Esophagus mucosa (tissue), 1 donor: ENCODE results near the gene CELF4. TPM values are rescaled to one million over a fixed set of nuclear protein-coding genes. Genes with fewer than 3 reads are reported as not detected.
A peak's percentile ranks its signal among the peaks of the same experiment; 100 is the strongest.

Experiments
- ATAC-seq: fragments of 200-7000 bp; cut with Tn5 transposase; one replicate; pipeline ENCODE4 v1.9.1; 2020
- total RNA-seq: library from RNA; stranded (reverse); gene quantifications from one replicate; pipeline ENCODE4 v1.2.4, GENCODE V29; 2023
- donor health status: DM: yes; HTN: yes; CAD: no.

Gene CELF4
- total RNA-seq, 1 donor from 2014 or later = not detected

DNA sequence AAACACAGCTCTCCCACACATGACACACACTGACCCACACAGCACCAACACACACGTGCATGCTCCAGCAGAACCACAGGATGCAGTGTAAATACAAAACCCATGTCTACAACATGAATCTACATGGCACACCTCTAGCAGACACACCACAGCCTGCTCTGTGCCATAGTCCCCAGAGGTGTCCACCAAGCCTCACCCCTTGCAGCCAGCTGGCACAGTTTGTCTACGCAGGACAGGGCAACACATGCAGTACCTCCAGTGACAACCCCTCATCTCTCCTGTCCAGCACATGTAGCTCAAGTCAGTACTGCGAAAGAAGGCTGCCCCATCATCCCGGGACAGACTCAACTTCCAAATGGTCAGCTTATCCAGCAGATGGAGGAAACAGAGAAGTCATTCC is 18.9 kb downstream of the CELF4 start:
- no peak for ATAC-seq

DNA sequence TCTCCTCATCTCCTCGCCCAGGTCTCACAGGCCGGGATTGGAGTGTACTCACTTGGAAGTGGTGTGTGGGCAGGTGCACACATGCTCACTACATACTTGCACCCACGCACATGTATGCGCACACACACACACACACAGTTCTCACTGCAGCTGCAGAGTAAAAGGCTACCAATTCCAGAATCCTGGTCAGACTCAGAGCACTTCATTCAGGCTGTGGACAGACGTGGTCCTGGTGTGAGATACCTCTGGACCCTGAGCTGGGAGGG is 19.4 kb downstream of the CELF4 start:
- ATAC-seq = no peak

DNA sequence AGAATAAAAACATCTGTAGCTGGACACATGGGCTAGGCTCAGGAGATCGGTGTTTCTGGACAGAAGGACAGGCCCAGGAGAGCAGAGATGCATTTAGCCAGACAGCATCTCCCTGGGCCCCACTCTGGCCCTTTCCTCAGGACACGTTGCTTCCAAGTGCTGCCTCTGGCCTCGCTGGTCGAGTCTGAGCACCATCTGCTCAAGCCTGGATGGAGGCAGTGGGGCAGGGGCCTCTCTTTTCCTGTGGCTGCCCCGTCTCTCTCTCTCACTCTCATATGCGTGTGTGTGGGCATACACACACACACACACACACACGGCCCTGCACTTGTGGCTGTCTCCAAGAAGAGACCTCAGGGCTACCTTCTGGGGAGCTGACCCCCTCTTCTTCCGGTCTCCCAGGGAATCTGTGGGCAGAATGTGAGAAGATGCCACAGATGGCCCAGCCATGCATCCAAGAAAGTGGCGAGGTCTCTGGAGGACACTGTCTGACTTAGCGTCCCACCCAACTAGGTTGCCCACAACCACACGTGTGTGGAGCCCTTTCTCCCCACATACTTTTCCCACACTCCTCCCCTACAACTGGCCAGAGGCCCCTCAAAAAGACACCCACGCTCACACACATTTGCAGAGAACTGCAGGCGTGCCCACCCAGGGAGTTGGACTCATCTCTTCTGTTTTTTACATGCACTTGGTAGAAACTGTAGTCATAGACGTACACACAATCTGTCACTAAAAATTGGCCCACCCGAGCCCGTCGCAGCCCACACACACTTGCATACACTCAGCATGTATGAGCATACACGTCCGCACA is 19.9 kb downstream of the CELF4 start:
- ATAC-seq = no peak

DNA sequence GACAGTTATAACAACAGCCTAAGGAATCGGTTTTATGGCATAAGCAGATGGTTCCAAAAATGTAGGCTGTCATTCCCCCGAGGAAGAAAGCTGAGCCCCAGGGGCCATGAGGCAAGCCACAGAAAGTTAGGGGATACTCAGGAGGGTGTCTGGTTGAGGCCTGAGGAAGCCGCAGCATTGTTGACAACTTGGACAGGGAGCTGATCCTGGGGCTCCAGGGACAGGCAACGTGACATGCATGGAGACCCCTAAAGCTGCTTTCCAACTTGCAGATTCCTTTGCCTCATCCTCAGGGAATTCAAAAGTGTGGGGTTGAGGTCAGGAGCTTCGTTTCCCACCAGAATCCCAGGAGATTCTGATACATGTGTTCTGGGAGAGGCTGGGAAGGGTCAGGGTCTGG is 20.9 kb downstream of the CELF4 start:
- no peak for ATAC-seq

DNA sequence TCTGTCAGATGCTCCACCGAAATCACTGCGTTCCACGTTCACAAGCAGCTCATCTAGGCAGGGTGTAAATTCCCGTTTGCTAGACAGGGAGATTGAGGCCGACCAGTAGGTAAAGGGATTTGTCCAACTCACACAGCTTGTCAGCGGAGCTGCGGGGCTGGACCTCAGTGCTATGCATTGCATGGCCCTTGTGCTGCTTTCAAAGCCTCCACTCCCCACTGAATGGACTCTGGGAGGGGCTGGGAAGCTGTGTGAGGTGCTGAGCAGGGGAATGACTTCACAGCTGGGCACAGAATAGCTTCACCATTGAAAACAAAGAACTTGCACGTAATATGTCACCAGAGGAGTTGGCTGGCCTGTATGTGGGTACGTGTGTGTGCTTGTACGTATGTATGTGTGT is 21.4 kb downstream of the CELF4 start:
- no peak for ATAC-seq

DNA sequence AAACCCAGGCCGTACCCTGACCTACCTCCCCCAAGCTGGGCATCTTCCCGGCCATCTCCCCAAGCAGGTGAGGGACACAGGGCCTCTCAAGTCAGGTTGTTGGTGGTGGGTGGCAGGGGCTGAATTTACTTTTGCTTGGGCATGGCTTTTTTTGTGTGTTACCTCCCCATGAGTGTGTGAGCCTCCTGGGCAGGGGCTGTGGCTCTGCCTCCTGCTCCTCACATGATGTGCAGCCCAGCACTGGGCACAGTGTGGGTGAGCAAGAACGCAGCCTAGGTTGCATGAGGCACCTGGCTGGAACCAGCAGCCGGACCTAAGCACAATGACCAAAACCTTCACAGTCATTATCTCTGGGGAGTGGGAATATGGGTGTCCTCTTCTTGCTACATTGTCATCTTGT is 22.3 kb downstream of the CELF4 start:
- ATAC-seq = no peak

DNA sequence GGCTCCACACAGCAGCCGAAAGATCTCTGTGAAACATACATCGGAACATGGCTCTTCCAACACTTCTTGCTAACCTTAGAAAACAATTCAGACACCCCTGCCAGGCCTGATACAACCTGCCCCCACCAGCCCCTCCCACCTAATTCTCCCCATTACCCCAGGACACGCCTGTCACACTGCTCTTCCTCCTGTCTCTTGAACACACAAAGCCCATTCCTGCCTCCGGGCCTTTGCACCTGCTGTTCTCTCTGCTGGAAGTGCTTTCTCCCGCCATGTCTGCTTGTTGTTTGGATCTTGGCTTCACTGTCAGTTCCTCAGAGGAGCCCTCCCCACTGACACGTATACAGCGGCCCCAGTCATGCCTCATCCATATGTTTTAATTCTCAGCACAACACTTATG is 24.1 kb downstream of the CELF4 start:
- no peak for ATAC-seq

DNA sequence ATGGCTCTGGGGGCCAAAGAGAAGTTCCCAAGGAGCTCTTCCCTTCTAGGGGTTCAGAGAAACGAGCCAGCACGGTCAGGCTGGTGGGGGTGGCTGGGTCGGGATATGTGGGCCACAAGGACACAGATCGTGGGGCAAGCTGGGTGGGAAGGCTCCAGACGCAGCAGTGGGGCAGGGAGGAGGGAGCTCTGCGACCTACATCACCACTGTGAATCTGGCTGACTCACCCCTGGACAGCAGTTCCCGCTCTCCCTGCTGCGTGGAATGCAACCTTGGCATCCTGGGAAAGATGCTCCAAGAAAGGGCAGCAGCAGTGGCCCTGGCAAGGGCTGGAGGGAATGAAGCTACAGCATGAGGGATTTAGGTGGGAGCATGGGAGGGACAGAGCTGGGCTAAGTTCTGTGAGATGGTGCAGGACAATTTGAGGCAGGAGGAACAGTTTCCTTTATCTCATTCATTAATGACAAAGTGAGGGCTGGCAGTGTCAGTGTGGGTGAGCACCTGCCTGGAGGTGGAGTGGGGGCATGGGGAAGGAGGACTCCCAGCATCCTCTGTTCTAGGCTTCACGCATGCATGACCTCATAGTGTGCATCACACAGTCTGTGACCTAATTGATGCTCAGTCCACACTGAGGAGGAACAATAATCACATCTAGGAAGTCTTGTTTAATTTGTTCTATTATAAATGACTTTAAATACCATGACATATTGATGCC is 25.0 kb downstream of the CELF4 start:
- ATAC-seq = no peak

DNA sequence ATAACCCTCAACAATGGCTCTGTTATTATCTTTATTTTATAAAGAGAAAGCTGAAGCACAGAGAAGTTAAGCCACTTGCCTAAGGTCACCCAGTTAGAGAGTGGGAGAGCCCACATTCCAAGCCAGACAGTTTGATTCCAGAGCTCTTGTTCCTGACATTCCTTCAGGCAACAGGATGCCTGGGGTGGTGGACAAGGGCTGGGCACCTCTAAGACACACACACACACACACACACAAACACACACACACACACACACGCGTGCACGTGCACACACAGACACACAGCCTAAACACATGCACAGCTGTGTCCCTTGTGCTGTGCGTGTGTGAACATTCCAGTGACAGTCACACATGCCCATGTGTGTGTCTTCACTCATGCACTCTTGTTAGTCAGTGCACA is 26.4 kb downstream of the CELF4 start:
- no peak for ATAC-seq

DNA sequence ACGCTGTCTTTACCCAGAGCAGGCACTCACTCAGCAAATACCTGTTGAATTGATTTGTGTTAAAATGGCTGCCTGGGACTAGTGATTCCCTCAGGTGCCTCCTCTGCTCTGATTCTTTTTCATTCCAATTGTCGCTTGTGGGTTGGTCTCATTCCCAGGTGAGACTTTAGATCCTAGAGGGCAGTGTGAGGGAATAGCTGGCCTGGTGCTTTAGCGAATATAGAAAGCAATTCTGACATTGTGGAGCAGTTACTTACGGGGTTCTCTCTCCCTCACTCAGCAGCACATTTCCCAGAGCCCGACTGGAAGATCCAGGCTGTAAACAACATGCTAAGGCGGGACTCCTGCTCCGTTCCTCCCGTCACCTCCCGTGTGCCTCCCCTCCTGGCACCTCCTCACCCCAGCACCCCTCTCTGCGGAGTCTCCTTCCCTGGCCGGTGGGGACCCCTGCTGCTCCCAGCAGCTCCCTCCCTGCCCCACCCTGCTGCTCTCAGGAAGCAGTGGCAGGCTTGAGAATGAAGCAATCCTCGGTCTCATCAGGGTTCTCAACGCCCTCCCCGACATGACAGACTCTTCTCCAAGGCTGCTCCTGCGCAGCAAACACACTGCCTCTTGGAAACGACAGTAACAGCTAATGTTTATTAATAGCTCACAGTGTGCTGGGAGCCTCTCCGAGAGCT is 26.9 kb downstream of the CELF4 start:
- no peak for ATAC-seq

DNA sequence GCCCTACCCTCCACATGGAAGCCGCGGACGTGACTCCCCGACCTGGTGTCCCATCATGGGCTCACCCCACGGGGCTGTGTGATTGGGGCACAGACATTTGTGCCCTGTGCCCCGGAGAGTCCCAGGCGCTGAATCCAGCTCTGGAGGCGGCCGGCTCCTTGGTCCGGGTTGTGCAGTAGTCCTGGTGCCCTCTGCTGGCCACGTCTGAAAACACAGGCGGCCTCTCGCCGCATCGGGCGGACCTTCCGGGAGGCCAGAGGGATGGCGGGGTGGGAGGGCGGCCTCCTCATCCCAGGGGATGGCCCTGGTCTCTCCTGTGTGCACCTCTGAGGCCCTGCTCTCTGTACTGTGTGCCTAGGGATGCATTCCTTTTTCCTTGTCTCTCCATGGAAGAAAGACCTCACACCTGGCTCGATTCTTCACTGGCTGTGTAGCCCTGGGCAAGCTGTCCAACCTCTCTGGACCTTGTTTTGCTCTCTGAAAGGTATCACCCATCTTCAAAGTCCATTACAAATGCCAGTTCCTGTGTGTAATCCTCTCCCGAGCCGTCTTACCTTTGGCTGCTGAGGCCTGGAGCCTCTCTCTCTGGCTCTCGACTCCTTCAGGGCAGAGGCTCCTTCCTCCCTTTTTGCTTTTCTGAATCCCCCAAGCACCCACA is 27.6 kb downstream of the CELF4 start:
- peak; percentile 79 for ATAC-seq

DNA sequence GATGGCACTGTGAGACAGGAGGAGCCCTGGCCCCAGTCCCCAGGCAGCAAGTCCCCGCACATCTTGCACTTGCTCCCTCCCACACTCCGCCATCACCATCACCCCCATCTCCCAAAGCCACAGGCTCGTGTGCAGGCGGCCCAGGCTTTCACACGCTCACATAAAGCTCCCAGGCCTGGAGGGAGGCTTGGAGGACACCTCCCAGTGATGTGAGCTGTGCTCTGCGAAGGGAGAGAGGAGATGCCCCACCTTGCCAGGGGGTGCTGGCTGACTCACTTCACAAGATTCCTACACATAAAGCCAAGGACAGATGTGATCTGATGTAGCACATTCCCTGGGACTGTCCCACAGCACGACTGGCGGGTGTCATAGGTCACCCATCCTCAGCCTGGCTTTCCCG is 28.9 kb downstream of the CELF4 start:
- no peak for ATAC-seq

DNA sequence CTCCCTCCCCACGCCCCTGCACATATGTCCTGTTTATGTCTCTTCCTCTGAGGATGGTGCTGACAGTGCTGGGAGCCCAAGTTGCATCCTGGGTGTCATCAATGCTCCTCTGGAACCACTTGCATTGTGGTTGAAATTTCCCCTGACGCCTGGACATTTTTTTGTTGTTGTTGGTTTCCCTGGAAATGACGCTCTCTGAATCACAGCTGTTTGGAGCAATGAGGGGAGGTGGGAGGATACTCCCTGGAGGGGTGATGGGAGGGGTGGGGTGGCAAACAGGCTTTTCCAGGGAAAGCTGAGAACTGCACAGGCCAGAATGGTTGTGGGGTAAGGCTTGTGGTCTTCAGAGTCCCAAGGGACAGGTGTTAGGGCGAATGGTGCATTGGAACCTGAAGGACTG is 29.6 kb downstream of the CELF4 start:
- ATAC-seq = no peak

DNA sequence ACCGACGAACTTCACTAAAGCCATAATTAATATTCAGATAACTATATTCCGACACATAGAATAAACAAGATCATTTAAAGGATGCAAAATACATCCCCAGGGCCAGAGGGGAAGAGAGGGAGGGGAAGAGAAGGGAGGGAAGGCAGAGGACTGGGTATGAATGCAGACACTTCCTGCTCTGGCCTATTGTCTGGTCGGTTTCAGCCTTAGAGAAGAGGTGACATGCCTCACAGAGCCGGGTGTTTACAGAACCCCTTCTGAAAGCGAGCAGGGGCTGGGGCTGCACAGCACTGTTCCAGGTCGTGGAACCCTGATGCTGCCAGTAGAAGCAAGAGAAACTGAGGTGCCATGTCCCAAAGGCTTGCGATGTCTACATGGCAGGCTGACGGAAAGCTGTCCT is 31.0 kb downstream of the CELF4 start:
- no peak for ATAC-seq

DNA sequence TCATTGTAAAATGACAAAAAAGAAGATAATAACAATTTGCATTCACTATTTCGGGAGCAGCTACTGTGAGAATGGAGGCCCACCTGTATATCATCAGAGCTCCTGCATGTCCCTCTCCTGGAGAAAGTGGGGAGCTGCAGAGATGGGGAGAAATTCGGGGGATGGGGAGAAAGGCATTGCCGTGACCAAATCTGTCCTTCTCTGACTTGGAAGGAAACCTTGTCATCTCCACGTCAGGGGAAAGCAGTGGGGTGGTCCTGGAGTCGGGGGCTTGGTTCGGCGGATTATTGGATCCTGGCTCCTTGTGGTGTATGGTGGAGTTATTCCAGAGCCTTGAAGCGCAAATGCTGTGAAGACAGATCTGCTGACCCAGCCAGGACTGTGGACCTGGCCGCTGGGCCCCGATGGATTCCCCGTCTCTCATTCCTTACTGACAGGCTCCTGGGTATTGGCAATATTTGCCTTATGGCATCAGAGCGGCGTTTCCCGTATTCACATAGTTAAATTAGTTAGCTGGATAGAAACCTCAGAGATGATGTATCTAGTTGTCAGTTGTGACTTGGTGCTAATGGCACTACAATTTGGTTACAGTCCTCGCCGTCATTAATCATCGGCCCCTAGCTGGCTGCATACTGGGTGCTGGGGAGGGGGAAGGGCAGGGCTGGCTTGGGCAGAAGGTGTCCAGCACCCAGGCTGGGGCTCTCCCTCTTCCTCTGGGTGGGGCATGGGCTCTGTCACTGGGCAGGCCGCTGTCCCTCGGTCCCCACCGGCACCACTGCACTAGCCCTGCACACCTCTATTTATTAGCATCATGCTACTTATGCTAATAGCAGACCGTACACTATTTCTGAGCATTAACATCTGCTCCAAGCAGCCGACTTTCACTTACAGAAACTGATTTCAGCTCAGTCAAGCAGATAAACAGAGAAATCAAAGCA is 31.7 kb downstream of the CELF4 start:
- no peak for ATAC-seq

DNA sequence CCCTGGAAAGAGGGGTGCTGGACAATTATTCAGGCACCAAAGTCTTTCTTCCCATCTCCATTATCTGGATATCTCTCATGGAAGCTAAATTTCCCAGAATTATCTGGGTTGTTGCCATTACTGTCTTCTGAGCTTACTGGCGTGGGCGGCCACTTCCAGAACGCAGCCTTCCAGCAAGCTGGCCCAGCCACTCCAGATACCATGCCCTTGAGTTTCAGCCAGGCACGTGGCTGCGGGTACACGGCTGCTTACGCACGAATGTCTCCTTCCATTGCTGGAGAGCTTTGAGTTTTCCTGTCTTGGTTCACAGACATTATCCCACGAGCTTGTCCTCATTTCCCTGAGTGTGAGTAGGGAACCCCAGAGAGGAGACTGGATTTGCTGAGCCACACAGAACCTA is 32.7 kb downstream of the CELF4 start:
- no peak for ATAC-seq

DNA sequence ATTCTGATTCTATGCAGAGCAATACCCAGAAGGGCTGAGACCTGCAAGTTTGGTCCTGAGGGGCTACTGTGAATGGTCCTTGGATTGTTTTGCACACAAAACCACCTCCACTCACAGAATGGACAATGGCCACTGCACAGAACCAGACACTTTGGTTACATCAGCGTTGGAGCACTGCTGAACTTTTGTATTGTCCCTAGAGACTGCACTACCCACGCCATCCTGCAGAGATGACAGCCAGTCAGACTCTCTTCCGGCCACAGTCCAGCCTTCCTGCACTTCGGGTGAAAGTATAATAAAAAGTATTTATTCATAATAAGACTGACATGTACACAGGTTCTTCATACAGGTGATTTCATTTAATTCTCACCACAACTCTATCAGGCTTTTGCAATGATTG is 35.7 kb downstream of the CELF4 start:
- ATAC-seq = no peak

DNA sequence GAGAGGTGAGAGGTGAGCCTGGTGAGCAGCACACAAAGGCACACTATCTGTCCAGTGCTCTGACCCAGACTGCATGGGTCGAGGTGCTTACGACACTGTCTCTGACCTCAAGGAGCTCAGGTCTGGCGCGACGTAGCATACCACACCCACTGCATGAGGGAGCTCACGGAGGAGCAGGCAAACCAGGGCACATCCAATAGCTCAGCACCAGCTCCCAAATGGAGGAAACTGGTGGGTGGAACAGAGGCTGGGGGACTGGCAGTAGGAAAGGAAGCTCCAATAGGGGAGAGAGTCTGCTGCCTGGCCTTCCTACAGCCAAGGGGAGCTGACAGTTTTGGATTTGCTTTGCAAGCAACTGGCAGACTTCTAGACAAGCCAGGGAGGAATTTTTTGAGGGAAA is 36.3 kb downstream of the CELF4 start:
- ATAC-seq = no peak

DNA sequence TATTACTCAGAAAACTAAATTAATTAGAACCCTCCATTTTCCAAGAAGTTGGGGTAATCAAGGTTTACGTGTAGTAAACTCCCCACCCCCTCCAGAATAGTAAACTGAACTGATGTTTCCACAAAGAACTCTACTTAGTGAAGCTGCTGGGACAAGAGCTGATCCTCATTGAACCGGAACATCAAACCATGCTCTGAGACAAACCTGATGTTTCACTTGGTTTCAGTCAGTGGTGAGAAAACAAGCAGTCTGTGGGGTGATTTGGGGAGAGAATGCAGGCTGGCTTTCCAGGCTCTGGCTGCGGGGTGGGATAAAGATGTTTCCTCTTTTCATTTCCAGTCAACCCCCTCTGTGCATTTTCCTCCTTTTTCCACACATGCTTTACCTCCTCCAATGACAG is 38.2 kb downstream of the CELF4 start:
- ATAC-seq = no peak

DNA sequence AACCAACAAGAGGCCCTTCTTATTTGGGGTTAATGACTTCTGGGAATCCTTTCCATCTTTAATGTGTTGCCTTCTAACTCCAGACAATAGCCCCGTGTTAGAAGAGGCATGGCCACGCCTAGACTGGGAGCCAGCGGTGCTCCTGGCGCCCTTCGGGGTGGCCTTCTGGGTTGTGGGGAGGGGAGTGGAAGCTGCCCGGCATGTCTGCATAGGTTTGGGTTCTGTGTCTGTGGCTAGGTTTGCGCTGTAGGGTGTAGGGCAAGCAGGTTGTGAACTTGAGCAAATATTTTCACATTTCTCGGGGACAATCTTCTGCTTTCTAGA is 40.4 kb downstream of the CELF4 start:
- no peak for ATAC-seq

DNA sequence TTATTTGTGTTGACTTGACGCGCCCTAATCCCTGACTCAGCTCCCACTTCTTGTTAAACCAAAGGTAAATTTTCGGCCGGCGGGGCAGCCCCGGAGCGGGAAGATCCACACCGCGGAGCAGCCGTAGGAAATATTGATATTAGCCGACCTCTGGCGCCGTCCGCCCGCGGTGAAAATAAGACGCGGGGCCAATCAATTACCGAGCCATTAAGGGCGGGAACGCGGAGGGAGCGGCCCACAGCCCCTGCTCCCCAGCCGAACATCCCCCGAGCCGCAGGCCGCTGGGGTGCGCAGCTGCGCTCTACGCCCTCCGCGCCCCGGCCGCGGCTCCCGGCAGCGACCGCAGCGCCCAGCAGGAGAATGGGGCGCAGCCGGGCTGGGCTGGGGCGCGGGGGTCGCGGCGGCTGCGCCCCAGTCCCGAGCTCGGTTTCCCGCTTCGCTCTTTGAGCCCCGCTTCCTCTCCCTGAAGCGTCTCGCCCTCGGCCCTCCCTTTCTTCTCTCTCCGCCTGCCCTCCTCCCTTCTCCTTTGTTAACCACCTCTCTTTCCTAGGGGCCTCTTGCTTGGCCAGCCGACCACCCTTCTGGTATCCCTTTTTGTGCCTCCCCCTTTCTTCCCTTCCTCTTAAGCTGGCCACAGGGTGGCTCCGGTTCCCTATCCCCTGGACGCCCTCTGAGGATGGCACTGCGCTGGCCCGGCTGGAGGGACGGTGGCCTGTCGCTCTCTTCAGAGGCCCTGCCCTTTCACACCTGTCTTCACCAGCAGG is 40.9 kb downstream of the CELF4 start:
- no peak for ATAC-seq

DNA sequence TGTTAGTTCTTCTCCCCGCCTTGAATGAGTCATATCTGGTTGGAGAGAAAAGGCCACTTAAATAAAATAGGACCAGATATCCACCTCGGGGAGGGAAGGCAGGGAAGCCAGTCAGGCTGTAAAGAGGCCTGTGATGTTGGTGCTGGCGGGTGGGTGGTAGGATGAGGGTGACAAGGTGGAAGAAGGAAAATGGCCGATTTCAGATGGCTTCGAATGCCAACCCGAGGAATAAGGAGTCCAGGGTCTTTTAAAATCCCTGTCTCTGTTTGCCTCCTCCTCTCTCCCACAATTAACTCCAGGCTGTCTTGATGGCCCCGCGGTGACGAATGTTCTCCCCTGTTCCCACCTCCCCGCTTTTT is 41.5 kb downstream of the CELF4 start:
- no peak for ATAC-seq
